Cortex of kidney (tissue), 1 donor: Measurements from ENCODE around the gene TTLL8.

Experiments
- DNase-seq: peaks from one replicate; lab custom pipeline; 2025; lab: John Stamatoyannopoulos, UW

Gene TTLL8

DNA sequence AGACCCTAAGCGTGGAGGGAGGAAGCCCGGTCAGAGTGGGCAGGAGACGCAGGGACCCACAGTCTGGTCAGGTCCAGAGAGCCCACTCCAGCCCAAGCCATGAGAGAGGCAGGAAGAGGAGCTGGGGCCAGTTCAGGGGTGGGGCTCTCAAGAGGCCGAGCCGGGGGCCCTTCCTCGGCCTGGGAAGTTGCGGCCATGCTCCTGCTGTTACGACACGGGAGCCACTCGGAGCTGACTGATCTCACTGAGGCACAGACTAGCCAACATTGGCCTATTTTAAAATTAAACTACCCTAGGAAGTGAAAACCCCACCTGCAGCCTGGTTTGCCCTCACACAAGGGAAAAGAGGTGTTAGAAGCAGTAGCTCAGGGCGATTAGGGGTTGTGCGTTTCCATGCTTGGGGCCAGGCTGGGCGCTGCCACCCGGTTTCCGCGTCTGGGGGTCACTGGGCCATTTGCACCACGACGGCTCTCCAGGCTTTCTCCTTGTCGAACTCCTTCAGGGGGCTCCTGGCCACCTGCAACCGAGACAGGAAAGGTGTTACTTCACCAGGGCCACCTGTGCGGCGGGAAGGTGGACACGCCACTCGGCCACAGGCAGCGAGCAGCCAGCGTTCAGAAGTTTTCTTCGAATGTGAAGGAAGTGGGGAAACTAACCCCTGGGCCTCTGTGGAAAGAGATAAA lies 3.2 kb upstream of the TTLL8 start:
- DNase-seq: no peak

DNA sequence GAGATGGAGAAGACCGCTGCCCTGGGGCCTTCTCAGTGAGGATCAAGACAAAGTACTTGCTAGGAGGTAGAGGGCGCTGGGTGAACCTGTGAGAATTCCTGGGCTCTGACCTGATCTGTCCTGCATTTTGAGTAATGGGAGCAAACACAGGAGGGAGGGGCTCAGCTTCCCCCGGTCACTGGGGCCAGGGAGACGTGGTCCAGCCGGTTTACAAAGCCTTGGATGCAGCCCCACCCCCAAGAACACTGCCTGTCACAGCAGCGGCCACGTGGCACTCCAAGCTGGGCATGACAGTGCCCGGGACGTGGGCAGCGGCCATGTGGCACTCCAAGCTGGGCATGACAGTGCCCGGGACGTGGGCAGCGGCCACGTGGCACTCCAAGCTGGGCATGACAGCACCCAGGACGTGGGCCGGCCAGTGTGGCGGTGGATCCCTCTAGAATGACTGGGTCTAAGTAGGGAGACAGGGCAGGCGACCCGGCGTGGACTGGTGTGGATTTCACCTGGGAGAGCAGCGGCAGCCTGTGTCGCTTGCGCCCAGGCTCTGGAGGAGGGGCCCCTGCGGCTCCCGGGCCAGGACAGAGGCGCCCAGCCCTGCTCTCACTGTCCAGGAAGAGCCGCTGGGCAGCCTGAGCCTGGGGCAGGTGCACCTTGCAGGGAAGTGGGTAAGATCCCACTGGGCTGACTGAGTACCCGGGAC lies 2.5 kb upstream of the TTLL8 start:
- DNase-seq: no peak

DNA sequence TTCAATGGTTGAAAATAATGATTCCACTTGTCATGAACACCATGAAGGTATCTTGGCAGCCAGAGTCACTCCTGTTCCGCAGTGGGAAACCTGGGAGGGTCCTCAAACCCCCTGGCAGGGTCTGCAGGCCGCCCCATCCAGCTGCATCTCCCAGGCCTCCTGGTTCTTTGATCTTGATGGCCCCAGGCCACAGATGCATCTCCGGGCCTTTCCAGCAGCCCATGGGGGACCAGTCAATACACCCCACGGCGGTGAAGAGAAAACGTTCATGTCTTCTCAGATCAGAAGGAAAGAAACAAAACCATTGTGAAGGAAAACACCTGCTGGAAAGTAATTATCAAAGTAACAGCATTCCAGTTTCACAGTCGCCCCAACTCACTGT lies 1.8 kb upstream of the TTLL8 start:
- no peak for DNase-seq

DNA sequence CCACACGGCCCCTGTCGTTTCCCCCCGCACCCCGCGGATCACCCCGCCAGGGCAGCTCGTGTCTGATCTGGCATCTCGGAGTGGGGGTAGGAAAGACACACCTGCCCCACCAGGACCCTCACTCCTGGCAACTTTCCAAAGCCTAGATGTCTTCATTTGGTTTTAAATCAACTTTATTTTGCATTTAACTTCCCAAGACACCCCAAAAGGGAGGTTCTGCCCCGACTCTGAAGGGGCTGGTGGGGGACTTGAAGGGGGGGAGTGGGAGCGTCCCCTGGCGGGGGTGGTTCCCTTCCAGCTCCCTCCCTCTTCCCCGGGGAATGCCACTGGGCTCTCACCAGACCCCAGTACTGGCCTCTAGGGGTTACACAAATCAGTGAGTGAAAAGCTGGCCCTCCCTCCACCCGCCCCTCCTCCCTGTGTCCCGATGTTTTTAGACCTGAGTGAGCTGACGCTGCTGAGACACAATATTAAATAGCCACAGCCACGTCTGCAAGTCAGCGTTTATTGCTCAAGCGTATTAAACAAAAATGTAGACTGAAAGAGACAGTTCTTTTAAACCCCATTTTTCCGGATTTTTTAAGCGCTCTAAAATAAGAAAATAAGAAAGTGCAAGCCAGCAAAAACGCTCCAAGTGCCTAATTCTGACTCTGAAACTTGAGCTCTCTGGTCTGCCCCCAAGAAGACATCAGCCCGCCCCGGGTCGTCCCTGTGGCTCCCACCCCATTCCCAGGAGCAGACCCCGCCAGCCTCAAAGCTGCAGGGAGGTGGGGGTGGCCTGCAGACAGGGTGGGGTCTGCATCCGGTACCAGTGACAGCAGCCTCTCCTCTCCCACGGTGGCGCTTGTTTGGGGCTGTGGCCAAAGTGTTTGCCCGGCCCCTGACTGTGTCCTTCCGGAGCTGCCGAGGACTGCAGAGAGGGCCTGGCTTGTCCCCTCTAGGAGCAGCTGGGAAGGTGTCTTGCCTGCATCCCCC lies 1.1 kb upstream of the TTLL8 start:
- no peak for DNase-seq

DNA sequence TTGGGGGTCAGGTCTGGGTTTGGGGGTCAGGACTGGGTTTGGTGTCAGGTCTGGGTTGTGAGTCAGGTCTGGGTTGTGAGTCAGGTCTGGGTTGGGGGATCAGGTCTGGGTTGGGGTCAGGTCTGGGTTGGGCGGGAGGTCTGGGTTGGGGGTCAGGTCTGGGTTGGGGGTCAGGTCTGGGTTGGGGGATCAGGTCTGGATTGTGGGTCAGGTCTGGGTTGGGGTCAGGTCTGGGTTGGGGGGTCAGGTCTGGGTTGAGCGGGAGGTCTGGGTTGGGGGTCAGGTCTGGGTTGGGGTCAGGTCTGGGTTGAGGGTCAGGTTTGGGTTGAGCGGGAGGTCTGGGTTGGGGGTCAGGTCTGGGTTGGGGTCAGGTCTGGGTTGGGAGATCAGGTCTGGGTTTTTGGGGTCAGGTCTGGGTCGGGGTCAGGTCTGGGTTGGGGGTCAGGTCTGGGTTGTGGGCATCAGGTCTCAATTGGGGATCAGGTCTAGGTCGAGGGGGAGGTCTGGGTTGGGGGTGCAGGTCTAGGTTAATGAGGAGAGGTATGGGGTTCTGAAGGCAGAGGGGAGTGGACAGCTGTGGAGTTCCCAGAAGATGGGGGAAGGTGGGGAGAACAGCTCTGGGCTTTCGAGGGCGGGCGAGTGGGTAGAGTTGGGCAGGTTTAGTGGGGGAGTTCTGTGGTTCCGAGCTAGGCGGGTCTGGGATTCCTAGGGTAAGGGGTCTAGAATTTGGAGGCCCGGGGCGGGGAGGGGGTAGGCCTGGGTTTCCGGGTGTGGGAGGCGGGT lies 629 bp downstream of the TTLL8 start:
- no peak for DNase-seq

DNA sequence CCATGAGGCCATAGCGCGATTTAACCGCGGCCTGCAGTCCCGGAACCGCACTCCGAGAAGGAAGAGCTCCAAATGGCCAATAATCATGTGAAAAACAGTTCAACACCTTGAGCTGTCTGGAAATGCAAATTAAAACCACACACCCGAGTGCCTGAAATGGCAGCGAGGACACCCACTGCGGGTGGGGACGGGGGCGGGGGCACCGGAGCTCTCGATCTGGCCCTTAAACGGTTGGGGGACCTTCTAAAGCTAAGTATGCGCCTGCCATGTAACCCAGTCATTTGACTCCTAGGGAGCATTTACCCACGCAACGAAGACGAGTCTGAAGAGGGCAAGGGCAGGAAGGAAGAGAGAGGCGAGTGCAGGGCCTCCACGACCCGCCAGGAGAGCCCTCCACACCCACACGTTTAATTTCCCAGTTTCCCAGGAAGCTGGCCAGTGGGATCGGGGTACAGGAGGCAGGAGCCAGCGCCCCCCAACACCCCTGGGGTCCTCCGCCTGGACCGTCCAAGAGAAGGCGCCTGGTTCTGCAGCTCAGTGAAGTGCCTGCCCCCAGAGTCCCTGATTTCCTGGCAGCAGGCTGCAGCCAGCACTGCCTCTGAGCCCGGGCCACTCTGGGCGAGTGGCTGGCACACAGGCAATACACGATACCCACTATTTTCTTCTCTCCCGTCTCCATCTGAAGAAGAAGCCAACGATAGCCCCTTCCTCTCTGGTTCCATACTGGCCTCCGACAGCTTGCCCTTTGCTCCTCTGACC lies 1.7 kb downstream of the TTLL8 start:
- no peak for DNase-seq

DNA sequence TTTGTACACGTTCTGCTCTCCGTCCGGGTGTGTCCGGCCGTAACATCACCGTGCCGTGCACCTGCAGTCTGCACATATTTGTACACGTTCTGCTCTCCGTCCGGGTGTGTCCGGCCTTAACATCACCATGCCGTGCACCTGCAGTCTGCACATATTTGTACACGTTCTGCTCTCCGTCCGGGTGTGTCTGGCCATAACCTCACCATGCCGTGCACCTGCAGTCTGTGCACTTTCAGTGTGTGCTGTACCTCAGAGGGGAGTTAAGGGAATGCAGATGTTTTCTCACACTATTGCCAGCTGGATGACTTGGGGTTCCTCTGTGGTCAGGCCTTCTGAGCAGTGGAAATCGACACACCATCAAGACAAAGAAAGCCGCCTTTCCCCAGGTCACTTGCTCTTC lies 4.2 kb downstream of the TTLL8 start:
- DNase-seq: no peak

DNA sequence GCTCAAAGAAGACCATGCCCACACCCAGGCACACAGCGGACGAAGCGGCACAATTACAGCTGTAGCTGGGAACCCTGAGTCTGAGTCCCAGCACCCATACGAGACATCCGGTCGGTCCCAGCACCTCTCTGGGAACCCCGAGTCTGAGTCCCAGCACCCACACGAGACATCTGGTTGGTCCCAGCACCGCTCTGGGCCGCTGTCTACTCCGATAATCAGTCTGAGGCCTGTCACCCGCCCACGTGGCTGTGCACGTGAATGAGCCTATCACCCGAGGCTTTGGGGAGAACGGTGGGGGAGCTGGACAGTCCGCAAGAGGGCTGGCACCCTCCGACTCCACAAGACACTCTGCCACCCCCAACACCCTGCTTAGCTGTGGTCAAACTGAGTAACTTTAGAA lies 6.2 kb downstream of the TTLL8 start:
- no peak for DNase-seq

DNA sequence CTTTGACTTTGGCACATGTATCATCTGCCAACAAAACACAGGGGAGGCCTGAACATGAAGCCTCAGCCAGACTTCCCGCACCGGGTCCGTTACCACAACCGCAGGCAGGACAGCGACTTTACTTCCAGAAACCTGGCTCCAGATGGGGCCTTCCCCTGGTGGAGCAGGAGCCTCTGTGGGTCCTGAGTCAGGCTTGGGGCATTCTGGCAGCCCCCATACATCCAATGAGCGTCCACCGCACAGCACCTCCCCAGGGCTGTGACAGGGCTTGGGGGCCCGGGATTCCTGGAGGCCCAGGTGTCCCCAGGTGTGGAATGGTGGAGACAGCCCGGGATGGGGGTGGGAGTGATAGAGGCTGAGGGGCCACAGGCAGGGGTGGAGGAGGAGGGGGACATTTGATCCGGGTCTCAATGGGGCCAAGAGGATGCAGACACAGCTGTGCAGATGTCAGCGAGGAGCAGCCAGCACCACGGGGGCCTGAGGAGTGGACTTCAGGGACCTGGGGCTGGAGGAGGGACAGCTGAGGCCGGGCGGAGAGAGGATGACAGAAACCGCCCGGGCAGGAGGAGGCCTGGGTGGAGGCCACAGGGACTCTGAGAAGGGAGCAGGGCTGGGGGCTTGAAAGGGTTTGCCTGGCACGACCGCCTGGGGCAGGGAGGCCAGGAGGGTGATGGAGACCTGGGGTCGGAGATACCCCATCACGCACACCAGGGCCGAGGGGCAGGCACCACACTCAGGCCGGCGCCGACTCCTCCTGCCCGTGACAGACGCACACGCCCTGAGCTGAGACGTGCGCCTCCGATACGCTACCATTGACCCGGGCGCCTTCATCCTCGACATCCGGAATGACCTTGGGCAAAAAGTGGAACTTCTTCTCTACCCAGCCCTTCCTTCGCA lies 8.6 kb downstream of the TTLL8 start:
- DNase-seq: no peak

DNA sequence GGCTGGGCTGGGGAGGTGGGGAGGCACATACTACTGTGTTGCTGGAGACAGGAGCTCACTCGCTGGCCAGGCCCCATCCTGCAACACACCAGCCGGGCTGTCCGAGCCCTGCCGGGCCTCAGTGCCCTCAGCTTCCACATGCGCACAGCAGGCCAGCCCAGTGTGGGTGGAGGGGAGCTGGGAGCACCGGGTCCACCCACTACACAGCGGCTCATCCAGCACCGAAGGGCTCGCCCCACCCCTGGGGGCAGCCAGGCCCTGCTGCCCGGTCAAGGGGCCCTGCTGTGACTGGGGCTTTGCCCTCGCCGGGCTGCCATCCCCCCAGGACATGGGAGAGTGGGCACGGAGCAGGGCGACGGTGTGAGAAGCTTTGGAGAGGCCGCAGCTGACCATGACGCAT lies 9.3 kb downstream of the TTLL8 start:
- DNase-seq: no peak

DNA sequence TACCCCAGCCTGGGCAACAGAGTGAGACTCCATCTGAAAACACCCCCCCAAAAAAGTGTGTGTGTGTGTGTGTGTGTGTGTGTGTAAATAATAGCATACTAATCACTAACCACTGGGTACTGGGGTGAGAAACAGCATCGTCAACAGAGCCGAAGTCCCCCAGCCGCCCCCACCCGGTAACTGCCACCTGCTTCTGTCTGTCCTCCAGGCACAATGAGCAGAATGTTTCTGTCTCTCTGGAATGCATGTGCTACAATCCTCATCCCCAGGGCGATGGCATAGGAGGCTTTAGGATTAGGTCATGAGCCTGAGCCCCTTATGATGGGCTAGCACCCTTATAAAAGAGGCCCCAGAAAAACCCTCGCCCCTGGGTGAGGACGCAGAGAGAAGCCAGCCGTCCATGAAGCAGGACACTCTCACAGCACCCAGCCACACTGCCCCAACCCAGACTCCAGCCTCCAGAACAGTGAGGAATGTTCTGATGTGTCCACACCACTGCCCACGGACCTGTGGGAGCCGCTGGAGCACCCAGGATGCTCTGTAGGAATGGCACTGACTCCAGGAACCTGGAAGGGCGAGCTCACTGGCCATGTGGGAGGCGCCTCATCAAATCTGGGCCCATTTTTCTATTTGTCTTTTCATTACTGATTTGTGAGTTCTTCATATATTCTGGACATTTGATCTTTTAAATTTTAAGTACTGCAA lies 9.9 kb downstream of the TTLL8 start:
- no peak for DNase-seq

DNA sequence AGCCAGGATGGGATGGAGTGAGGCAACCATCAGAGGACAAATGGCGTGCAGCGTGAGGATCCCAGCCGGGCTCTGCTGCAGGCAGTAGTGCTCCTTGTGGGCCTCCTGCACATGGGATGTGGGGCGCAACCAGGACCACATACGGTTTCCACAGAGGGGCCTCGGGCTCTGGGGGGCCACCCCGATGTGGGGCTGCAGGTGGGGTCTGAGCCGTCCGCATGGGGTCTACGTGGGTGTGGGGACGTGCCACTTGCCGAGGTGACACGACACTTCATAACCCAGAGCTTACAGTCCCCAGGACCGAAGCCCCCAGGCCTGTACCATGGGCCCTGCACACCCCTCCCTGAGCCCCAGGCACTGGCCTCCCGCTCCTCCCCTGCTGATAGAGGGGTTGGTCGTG lies 10.8 kb downstream of the TTLL8 start:
- no peak for DNase-seq

DNA sequence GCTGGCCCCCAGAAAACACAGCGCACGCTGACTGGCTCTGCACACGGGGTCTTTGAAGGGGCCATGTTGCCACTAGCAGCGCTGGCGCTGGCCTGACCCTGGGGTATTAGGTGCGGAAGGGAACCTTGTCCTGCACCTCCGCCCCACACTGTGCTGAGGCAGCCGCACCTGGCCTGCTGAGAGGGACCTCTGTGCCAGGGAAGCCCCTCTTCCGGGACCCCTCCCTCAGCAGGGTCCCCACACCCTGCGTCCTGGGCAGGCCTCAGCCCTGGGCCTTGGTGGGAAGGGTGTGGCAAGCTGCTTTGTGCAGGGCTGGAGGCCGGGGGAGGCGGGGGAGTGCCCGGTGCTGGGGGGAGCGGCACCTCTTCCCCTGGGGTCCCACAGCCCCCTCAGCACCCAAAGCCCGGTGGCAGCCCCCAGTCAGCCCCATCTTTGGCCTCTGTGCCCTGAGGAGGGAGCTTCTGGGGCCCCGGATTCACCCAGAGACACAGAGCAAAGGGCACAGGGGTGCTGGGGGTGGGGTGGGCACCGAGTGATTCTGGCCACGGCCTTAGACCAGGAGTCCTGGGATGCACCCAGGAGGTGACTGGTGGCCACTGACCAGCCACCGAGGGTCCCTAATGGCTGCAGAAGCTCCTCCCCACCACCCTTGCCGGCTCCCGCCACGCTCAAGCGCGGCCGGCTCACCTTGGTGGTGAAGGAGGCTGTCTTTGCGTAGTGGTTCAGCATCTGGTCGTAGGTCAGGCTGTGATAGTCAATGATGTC lies 11.4 kb downstream of the TTLL8 start:
- no peak for DNase-seq

DNA sequence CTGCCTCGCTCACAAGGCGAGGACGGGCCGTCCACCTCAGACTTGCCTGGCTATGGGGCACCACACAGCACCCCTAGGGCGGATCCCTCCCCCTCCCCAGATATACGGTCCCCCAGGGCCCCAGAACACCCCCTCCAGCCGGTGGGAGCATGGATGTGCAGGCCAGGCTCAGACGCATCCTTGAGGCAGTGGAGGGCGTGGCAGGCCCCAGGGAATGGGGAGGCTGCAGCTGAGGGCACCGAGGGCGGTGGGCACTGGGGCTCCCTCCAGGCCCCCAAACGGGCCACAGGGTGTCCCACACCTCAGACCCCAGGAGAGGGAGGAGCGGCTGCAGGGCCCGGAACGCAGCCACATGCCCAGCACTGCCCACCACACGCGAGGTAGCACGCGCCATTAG lies 12.1 kb downstream of the TTLL8 start:
- no peak for DNase-seq

DNA sequence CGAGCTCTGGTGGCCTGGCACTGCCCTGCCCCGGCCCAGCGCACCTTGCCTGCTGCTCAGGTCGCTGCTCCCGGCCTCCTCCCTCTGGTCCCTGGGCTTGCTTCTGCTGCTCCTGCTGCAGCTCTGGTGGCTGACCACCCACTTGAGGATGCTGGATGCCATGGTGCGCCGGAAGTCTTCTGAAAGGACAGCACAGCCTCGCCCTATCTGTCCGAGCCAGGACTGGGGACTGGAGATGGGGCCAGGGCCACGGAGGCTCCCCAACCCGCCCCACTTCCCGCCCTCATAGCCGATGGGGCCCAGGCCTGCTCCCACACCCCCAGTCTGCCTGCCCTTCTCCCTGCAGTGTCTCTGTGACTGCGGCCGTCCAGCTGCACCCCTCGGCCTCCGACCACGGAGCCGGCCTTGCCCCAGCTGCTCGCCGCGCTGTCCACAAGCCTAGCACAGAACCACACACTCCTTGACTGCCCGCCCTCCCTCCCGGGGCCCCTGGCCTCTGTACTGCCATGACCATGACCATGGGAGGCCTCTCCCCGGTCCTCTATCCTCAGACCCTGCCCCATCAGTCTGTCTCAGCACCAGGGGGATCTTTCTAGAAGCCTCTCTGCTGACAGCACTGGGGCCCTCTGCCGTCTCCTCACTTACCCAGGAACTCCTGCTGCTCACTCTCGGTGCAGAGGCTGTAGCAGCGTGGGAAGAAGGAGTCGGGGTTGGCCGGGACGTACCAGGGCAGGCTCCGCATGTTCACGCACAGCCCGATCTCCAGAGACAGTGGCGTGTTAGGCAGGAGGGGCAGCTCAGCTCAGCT lies 12.7 kb downstream of the TTLL8 start:
- no peak for DNase-seq

DNA sequence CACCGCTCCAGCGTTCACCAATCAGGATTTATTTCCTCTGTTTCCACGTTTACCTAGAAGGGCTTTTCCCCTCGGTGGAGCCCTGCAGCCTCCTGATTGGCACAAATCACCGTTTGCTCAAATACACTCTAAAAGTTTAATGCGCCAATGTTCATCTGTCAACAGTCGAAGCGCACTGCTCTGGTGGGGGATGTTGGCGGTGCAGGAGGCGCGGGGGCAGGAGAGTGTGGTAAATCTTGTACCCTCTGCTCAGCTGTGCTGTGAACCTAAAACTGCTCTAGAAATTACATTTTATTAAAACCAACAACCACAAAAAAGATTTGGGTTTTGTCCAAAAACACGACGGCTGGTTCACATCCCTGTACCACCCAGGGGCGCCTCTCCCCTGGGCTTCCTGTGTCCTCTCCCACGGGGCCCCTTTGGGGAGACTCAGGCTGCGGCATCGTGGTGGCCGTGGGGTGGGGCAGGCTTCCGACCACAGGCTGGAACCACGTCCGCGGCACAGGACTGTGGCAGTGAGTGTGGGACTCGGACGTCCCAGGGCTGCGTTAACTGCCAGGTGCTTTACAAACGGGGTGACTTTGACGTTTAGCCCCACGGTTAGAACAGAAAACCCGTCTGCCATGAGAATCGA lies 13.5 kb downstream of the TTLL8 start:
- no peak for DNase-seq

DNA sequence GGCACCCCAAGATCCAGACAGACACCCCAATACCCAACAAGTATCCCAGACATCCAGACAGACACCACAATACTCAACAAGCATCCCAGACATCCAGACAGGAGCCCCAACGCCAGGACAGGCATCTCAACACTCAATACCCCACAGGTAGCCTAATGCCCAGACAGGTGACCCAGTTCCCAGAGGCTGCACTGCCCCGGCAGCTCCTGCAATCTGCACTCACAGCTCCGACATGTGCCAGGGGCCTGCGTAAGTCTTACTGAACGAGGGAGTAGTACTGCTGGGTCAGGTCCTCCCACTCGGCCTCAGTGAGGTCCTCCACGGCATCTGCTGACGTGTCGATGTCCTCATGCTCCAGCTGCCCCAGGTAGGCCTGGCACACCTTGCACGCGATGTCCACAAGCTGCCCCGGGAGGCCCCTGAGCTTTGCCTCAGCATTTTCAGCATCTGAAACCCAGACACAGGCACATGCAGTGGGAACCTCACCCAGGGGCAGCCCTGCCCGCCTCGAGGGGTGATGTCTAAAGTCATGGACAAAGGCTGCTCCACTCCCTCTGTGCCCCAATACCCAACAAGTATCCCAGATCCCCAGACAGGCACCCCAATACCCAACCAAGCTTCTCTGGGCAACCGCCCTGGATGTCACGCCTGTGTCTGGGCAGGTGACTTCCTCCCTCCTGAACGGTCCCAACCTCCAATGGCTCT lies 16.6 kb downstream of the TTLL8 start:
- no peak for DNase-seq
